PC-9 (cell line): ENCODE data around the gene WNT3. TPM values are rescaled to one million over a fixed set of nuclear protein-coding genes. Genes with fewer than 3 reads are reported as not detected.

Experiments used
- BruUV-seq: library from RNA; stranded (reverse); fragments of 400-500 nt; replicated peaks from 2 replicates; lab custom pipeline; 2021; lab: Mats Ljungman, UMichigan
- CTCF ChIA-PET: fragments of 300-600 bp; sonication (Branson Sonifier 250); formaldehyde crosslinking; loops from one replicate; lab custom pipeline; 2022; ENCODE audit warnings: antibody characterized with exemption; lab: Charles Lee
- POLR2A ChIA-PET: fragments of 300-600 bp; sonication (Branson Sonifier 250); formaldehyde crosslinking; loops from one replicate; lab custom pipeline; 2022; ENCODE audit warnings: antibody characterized with exemption; ENCODE audit not compliant: unreplicated experiment; lab: Charles Lee
- DNase-seq, 2 experiments: peaks; one replicate each; pipeline versions ENCODE4 v3.0.0 to v3.0.0-alpha.2; 2015 to 2022; ENCODE audit warnings: mixed read lengths in 1 of 2
- H2AFZ ChIP-seq: fragments of 200-600 bp; sonication (generic); 2 replicates; pipeline ENCODE4 v1.8.1; 2017; ENCODE audit warnings: antibody characterized with exemption
- H3F3A ChIP-seq: fragments of 200-600 bp; sonication (generic); 2 replicates; pipeline ENCODE4 v1.8.1; 2017; ENCODE audit warnings: antibody characterized with exemption, mild to moderate bottlenecking, low read depth; ENCODE audit not compliant: insufficient read depth
- H3K27ac ChIP-seq: fragments of 200-600 bp; sonication (generic); 2 replicates; pipeline ENCODE4 v1.6.1; 2016; ENCODE audit warnings: mixed run types
- H3K27me3 ChIP-seq: fragments of 200-600 bp; sonication (generic); 2 replicates; pipeline ENCODE4 v1.6.1; 2016; ENCODE audit warnings: low read depth, mixed run types; ENCODE audit not compliant: insufficient read depth
- H3K36me3 ChIP-seq: fragments of 200-600 bp; sonication (generic); 2 replicates; pipeline ENCODE4 v1.6.1; 2016; ENCODE audit warnings: low read depth, mixed run types
- H3K4me1 ChIP-seq: fragments of 200-600 bp; sonication (generic); replicated peaks from 2 replicates; pipeline ENCODE4 v1.6.1; 2016; ENCODE audit warnings: mixed run types; ENCODE audit not compliant: insufficient read depth
- H3K4me2 ChIP-seq: fragments of 200-600 bp; sonication (generic); 2 replicates; pipeline ENCODE4 v1.6.1; 2017; ENCODE audit warnings: mixed run types
- H3K4me3 ChIP-seq: fragments of 200-600 bp; sonication (generic); 2 replicates; pipeline ENCODE4 v1.6.1; 2016; ENCODE audit warnings: mixed run types
- H3K79me2 ChIP-seq: fragments of 200-600 bp; sonication (generic); 2 replicates; pipeline ENCODE4 v1.6.1; 2017; ENCODE audit warnings: low read depth, mixed run types
- H3K9me2 ChIP-seq: fragments of 200-600 bp; sonication (generic); 2 replicates; pipeline ENCODE4 v1.8.1; 2017; ENCODE audit warnings: mild to moderate bottlenecking; ENCODE audit not compliant: insufficient read depth
- H3K9me3 ChIP-seq: fragments of 200-600 bp; sonication (generic); 2 replicates; pipeline ENCODE4 v1.8.1; 2016; ENCODE audit warnings: low read depth; ENCODE audit not compliant: insufficient read depth
- H4K20me1 ChIP-seq: fragments of 200-600 bp; sonication (generic); 2 replicates; pipeline ENCODE4 v1.8.1; 2017; ENCODE audit not compliant: insufficient read depth
- EZH2 ChIP-seq: fragments of 200-600 bp; sonication (generic); IDR thresholded peaks from 2 replicates; pipeline ENCODE4 v1.8.0; 2017; ENCODE audit warnings: antibody characterized with exemption, low read depth
- intact Hi-C: fragments of 100-400 bp; cut with micrococcal nuclease; formaldehyde crosslinking; loops from one replicate; pipeline ENCODE4 v1.10.0; 2022; ENCODE audit not compliant: unreplicated experiment
- total RNA-seq: library from RNA; stranded (reverse); gene quantifications from 2 replicates; pipeline ENCODE4 v1.2.3, GENCODE V29; 2021
- TF ChIP-seq, protein P1 (sequence below): fragments of 200-600 bp; sonication (generic); conservative IDR thresholded peaks from 2 replicates; pipeline ENCODE4 v1.6.1; 2017; ENCODE audit warnings: mixed run types, antibody characterized with exemption, mild to moderate bottlenecking, moderate library complexity

Gene WNT3
- total RNA-seq, 1 experiment from 2014 or later: 14.0 TPM

DNA sequence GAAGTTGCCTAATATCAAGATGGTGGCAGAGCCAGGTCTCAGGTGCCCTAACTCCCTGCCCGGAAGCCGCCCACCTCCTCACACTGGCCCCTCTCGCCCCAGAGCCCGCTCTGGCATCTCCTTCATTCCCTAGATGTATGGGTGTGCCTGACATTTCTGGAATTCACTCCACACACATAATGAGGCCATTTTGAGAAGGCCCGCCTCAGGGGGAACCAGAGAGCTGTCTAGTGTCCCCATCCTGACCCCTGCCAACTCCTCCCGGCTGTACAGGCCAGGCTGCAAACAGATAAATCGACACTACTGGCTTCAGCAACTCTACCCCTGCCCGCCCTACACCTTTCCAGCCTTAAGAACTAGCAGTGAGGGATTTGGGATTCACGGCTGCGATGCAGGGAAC lies 7.7 kb downstream of the WNT3 start:
- Histone ChIP-seq H3K79me2 (no peaks in the 10 kb centered on the region), H3F3A (no peaks in the 10 kb centered on the region; the same call in none of the 2 replicates), H3K9me3 (no peaks in the 10 kb centered on the region), H3K27me3 (no peaks in the 10 kb centered on the region), H3K27ac (no peak overlapping the region), H2AFZ (no peak overlapping the region), H3K4me1 (peaks cover 14% of the 10 kb centered on the region), H3K9me2 (no peaks in the 10 kb centered on the region), H3K36me3 (no peaks in the 10 kb centered on the region), H3K4me2 (no peak overlapping the region), H3K4me3 (no peak overlapping the region), H4K20me1 (no peaks in the 10 kb centered on the region)
- no peak for TF ChIP-seq EZH2
- TF ChIP-seq, protein P1, sequence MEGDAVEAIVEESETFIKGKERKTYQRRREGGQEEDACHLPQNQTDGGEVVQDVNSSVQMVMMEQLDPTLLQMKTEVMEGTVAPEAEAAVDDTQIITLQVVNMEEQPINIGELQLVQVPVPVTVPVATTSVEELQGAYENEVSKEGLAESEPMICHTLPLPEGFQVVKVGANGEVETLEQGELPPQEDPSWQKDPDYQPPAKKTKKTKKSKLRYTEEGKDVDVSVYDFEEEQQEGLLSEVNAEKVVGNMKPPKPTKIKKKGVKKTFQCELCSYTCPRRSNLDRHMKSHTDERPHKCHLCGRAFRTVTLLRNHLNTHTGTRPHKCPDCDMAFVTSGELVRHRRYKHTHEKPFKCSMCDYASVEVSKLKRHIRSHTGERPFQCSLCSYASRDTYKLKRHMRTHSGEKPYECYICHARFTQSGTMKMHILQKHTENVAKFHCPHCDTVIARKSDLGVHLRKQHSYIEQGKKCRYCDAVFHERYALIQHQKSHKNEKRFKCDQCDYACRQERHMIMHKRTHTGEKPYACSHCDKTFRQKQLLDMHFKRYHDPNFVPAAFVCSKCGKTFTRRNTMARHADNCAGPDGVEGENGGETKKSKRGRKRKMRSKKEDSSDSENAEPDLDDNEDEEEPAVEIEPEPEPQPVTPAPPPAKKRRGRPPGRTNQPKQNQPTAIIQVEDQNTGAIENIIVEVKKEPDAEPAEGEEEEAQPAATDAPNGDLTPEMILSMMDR: no peak
- POLR2A ChIA-PET: no interaction called here
- no TSS peak for BruUV-seq
- intact Hi-C loops: no loop called here
- CTCF ChIA-PET: no interaction called here
- no peak for DNase-seq

DNA sequence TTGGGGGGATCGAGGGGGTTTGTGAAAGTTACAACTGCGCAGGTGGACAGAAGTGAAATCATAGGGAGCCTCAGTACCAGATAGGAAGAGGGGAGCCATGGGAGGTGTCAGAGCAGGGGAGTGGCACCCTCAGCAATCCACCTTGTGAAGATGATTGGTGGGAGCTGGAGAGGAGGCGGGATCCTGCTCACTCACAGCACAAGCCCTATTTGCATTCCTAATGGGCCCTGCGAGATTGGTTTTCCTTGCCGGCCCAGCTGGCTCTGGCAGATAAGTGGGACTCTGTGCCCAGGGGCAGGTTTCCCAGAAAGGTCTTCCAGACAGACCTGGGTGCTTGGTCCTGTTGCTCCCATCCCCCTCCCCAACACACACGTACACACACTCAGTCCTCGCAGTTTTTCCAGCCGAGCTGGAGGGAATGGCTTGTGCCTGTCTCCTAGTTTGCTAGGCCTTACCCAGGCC lies 9.4 kb downstream of the WNT3 start:
- H2AFZ ChIP-seq: no peak overlapping the region
- TF ChIP-seq, protein P1: no peak
- TF ChIP-seq EZH2: no peak
- no peaks in the 10 kb centered on the region for H3K36me3 ChIP-seq
- ChIA-PET POLR2A (interaction anchor here (0.7 kb wide), 1 partner anchor 100 kb away, joined by 4 read pairs; no protein-coding TSS in a partner anchor), CTCF (no interaction called here)
- intact Hi-C loops: no loop called here
- no peaks in the 10 kb centered on the region for H3K79me2 ChIP-seq
- no peaks in the 10 kb centered on the region for H3K9me2 ChIP-seq
- no peak for DNase-seq
- no TSS peak for BruUV-seq
- no peak overlapping the region for H3K4me3 ChIP-seq
- no peak overlapping the region for H3K27ac ChIP-seq
- H3F3A ChIP-seq: no peaks in the 10 kb centered on the region; the same call in none of the 2 replicates
- no peaks in the 10 kb centered on the region for H3K9me3 ChIP-seq
- no peaks in the 10 kb centered on the region for H4K20me1 ChIP-seq
- H3K4me2 ChIP-seq: no peak overlapping the region
- H3K4me1 ChIP-seq: peaks cover 10% of the 10 kb centered on the region; the same call in 1 of the 2 replicates
- no peaks in the 10 kb centered on the region for H3K27me3 ChIP-seq

DNA sequence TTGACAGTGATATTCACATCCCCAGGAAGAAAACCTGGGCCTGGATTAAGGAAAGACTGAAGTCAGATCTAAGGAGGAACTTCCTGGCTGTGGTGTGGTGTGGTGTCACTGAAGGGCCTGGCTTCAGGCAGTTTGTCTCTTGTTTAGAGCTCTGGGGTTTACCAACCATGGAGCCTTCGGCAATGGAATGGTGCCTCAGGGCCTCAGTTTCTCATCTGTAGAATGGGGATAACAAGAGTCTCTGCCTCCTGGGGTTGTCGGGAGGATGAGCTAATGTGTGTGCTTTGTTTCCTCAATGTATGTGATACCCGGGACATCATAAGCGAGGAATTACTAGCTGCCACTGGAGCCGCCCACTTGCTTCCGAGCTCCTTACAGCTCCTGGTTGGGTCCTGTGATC lies 12.7 kb downstream of the WNT3 start:
- DNase-seq: no peak
- Histone ChIP-seq H3K79me2 (no peaks in the 10 kb centered on the region), H3K27me3 (no peaks in the 10 kb centered on the region), H3K9me2 (no peaks in the 10 kb centered on the region), H3F3A (peaks cover 12% of the 10 kb centered on the region), H3K4me3 (no peak overlapping the region), H3K4me1 (peaks cover 13% of the 10 kb centered on the region; the same call in 1 of the 2 replicates), H3K27ac (no peak overlapping the region), H2AFZ (no peak overlapping the region), H3K36me3 (no peaks in the 10 kb centered on the region), H4K20me1 (no peaks in the 10 kb centered on the region), H3K4me2 (no peak overlapping the region), H3K9me3 (no peaks in the 10 kb centered on the region)
- TF ChIP-seq, protein P1: no peak
- no peak for TF ChIP-seq EZH2
- intact Hi-C loops: no loop called here
- POLR2A ChIA-PET: no interaction called here
- CTCF ChIA-PET: interaction anchor here (0.6 kb wide), 2 partner anchors 15 to 892 kb away, joined by 3 to 6 read pairs; no protein-coding TSS in a partner anchor
- BruUV-seq: no TSS peak
